MM.1S (cell line): ENCODE data around the gene PRPF19.

Experiments used
- CTCF ChIP-seq: fragments of 300-600 bp; sonication (generic); IDR thresholded peaks from 2 replicates; pipeline ENCODE4 v1.5.1; 2016; ENCODE audit warnings: antibody characterized with exemption, low read length, mixed read lengths
- EZH2 ChIP-seq: fragments of 300-600 bp; sonication (generic); optimal IDR thresholded peaks from 2 replicates; pipeline ENCODE3; 2017; ENCODE audit warnings: low read depth, mild to moderate bottlenecking, antibody characterized with exemption, low read length, mixed read lengths
- EZH2phosphoT487 ChIP-seq: fragments of 300-600 bp; sonication (generic); IDR thresholded peaks from 2 replicates; pipeline ENCODE4 v1.6.1; 2018; ENCODE audit warnings: antibody characterized with exemption, low read length

GRCh38 chr11:60876168-60876485 is 30.3 kb downstream of the PRPF19 start:
- TF ChIP-seq CTCF (no peak), EZH2 (no peak), EZH2phosphoT487 (no peak)
